DND-41 (cell line): Measurements from ENCODE around the gene PARP4.
"Not testable (repeated sequence)": the region's sequence is repeated elsewhere in the genome, so short reads cannot be mapped to it uniquely, and the experiment has no call there.

ENCODE experiments used
- ATAC-seq: fragments of 200-7000 bp; cut with Tn5 transposase; 3 replicates; pipeline ENCODE4 v1.9.1; 2021; ENCODE audit warnings: low read depth; ENCODE audit not compliant: insufficient read depth
- DNase-seq: peaks from one replicate; pipeline ENCODE4 v3.0.0-alpha.2; 2020
- H2AFZ ChIP-seq: 2 replicates; pipeline ENCODE4 v1.6.0; 2012; ENCODE audit warnings: low read depth, low read length
- H3K27ac ChIP-seq: 2 replicates; pipeline ENCODE4 v1.5.1; 2012; ENCODE audit warnings: low read length, inconsistent platforms
- H3K27me3 ChIP-seq: fragments of 200-600 bp; sonication (generic); 2 replicates; pipeline ENCODE4 v1.6.0; 2012; ENCODE audit warnings: low read length, mild to moderate bottlenecking, inconsistent platforms; ENCODE audit not compliant: insufficient read depth, poor library complexity
- H3K36me3 ChIP-seq: 2 replicates; pipeline ENCODE4 v1.5.1; 2012; ENCODE audit warnings: low read length, inconsistent platforms; ENCODE audit not compliant: insufficient read depth
- H3K4me1 ChIP-seq: 2 replicates; pipeline ENCODE4 v1.5.1; 2012; ENCODE audit warnings: mild to moderate bottlenecking, low read length; ENCODE audit not compliant: insufficient read depth
- H3K4me2 ChIP-seq: 2 replicates; pipeline ENCODE4 v1.6.0; 2012; ENCODE audit warnings: mild to moderate bottlenecking, moderate library complexity, low read length, inconsistent platforms; ENCODE audit not compliant: insufficient read depth
- H3K4me3 ChIP-seq, 2 experiments: fragments of 200-600 bp in 1 of 2; shearing (Covaris generic) in 1 of 2; 2 replicates each; pipeline ENCODE4 v1.5.1; 2012 to 2016; ENCODE audit warnings: inconsistent platforms in 2 of 2, low read length in 2 of 2, mild to moderate bottlenecking in 2 of 2, low read depth in 1 of 2, moderate library complexity in 1 of 2
- H3K79me2 ChIP-seq: 2 replicates; pipeline ENCODE4 v1.6.0; 2012; ENCODE audit warnings: low read length, inconsistent platforms; ENCODE audit not compliant: insufficient read depth
- H3K9ac ChIP-seq: 2 replicates; pipeline ENCODE4 v1.6.0; 2012; ENCODE audit warnings: low read depth, mild to moderate bottlenecking, inconsistent platforms, low read length, moderate library complexity
- H3K9me3 ChIP-seq: 2 replicates; pipeline ENCODE4 v1.5.1; 2012; ENCODE audit warnings: low read length, moderate library complexity, mild to moderate bottlenecking, inconsistent platforms; ENCODE audit not compliant: insufficient read depth, severe bottlenecking
- H4K20me1 ChIP-seq: 2 replicates; pipeline ENCODE4 v1.6.0; 2012; ENCODE audit warnings: low read length; ENCODE audit not compliant: insufficient read depth
- EZH2 ChIP-seq: IDR thresholded peaks from 3 replicates; pipeline ENCODE4 v1.6.1; 2012; ENCODE audit warnings: borderline replicate concordance, low read depth, mild to moderate bottlenecking, moderate library complexity, low read length, inconsistent platforms; ENCODE audit not compliant: severe bottlenecking
- TF ChIP-seq, protein P1 (sequence below): IDR thresholded peaks from 2 replicates; pipeline ENCODE4 v1.5.1; 2012; ENCODE audit warnings: borderline replicate concordance, low read length, moderate library complexity, mild to moderate bottlenecking; ENCODE audit not compliant: poor library complexity, severe bottlenecking; ENCODE audit errors: extremely low read depth

PARP4 gene

DNA sequence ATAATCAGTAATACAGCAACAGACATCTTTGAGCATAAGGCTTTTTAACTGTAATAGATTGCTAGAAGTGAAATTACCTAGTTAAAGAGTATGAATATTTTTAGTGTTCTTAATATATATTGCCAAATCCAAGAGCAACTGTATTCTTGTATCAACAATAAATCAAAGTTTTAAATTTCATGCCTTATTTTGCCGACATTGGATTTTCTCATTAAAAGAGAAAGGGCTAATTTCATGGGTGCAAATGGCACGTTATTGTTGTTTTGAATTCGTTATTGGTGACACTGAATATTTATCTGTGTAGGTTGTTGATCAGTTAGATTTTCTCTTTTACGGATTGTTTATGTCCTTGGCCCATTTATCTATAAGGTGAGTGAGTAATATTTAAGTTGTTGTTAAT, 106.1 kb downstream of the PARP4 start:
- Histone ChIP-seq H3K27ac (no peak overlapping the region), H3K27me3 (no peaks in the 10 kb centered on the region), H2AFZ (no peak overlapping the region), H3K4me2 (no peak overlapping the region), H3K9me3 (no peaks in the 10 kb centered on the region), H4K20me1 (no peaks in the 10 kb centered on the region), H3K79me2 (no peaks in the 10 kb centered on the region), H3K9ac (no peak overlapping the region), H3K4me3 (no peak overlapping the region), H3K36me3 (no peaks in the 10 kb centered on the region), H3K4me1 (no peaks in the 10 kb centered on the region)
- ATAC-seq (no peak), DNase-seq (no peak)
- TF ChIP-seq, protein P1, sequence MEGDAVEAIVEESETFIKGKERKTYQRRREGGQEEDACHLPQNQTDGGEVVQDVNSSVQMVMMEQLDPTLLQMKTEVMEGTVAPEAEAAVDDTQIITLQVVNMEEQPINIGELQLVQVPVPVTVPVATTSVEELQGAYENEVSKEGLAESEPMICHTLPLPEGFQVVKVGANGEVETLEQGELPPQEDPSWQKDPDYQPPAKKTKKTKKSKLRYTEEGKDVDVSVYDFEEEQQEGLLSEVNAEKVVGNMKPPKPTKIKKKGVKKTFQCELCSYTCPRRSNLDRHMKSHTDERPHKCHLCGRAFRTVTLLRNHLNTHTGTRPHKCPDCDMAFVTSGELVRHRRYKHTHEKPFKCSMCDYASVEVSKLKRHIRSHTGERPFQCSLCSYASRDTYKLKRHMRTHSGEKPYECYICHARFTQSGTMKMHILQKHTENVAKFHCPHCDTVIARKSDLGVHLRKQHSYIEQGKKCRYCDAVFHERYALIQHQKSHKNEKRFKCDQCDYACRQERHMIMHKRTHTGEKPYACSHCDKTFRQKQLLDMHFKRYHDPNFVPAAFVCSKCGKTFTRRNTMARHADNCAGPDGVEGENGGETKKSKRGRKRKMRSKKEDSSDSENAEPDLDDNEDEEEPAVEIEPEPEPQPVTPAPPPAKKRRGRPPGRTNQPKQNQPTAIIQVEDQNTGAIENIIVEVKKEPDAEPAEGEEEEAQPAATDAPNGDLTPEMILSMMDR = no peak
- no peak for TF ChIP-seq EZH2

DNA sequence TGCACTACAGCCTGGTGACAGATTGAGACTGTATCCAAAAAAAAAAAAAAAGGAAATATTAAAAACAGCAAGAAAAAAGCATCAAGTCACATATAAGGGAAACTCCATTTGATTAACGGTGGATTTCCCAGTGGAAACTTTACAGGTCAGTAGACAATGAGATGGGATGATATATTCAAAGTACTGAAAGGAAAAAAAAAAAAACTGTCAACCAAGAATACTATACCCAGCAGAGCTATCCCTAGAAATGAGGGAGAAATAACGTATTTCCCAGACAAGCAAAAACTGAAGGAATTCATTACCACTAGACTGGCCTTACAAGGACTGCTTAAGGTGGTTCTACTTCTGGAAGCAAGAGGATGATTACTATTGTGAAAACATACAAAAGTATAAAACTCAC, 115.8 kb downstream of the PARP4 start:
- no peaks in the 10 kb centered on the region for H4K20me1 ChIP-seq
- no peaks in the 10 kb centered on the region for H3K4me1 ChIP-seq
- no peak for TF ChIP-seq EZH2
- TF ChIP-seq, protein P1 = no peak
- H3K9me3 ChIP-seq = peaks cover 4% of the 10 kb centered on the region
- no peaks in the 10 kb centered on the region for H3K36me3 ChIP-seq
- no peak for ATAC-seq
- H3K27me3 ChIP-seq = no peaks in the 10 kb centered on the region
- H3K79me2 ChIP-seq = no peaks in the 10 kb centered on the region
- H3K4me2 ChIP-seq = no peak overlapping the region
- no peak overlapping the region for H3K9ac ChIP-seq
- H3K27ac ChIP-seq = no peak overlapping the region
- H3K4me3 ChIP-seq = no peak overlapping the region
- no peak for DNase-seq
- no peak overlapping the region for H2AFZ ChIP-seq

DNA sequence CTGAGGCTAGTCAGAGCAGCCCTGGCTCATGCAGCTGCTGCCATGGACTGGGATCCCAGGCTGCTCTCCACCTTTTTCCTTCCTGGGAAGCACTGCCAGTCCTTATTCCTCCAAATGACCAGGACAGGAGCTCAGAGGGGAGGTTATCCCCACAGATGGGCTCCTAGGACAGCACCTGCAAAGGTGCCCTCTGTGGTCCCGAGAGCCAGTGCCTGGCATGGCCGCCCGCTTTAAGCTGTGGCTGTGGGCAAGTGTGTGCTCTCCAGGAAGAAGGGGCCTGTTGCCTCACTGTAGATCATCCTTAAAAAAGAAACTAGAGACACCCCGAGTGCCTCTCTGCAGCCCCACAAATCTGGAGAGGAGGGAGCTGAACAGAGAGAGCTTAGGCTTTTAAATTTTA, 119.6 kb downstream of the PARP4 start:
- Histone ChIP-seq H3K79me2 (no peaks in the 10 kb centered on the region), H3K27ac (no peak overlapping the region), H3K4me2 (no peak overlapping the region), H4K20me1 (no peaks in the 10 kb centered on the region), H3K27me3 (no peaks in the 10 kb centered on the region), H2AFZ (no peak overlapping the region), H3K9me3 (peaks cover 4% of the 10 kb centered on the region), H3K4me1 (no peaks in the 10 kb centered on the region), H3K36me3 (no peaks in the 10 kb centered on the region), H3K9ac (no peak overlapping the region), H3K4me3 (no peak overlapping the region)
- DNase-seq = no peak
- TF ChIP-seq EZH2 = no peak
- TF ChIP-seq, protein P1 = no peak
- ATAC-seq = no peak

DNA sequence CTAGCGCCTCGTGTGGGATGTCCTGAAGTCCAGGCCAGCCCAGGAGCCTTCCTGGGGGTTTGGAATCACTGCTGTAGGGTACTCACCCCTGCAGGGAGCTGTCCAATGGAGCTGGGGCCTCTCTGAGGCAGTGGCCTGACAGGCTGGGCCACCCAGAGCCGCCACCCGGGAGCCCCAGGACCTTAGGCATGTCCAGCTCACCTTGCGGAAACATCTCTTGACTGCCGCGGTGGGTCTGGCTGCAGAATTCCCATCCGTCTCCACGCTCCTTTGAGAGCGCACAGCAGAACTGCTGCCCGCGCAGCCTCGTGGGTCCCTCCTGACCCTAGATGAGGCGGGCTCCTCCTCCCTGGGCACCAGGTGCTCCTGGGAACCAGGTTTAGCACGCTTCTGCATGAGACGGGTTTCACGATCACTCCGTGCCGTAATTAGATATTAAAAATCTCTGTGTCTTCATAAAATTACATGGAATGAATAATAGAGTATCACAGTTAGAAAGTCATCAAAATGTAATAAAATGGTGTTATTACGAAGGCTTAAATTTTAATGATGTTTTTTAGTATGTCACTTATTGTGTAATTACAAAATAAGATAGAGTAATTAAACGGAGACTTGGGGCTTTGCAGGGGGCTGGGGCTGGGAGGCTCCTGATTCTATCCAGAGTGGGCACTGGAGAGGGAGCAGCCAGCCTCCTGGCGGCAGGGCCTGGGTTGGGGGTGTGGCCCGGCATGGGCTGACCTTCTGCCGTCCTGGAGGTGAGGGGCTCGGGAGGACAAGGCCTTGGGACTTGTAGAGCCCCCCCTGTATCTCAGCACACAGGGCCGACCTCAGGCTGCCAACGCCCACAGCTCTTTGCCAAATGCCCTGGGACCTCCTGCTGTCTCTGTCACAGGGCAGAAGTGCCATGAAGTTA, 120.6 kb downstream of the PARP4 start:
- not testable (repeated sequence) for H2AFZ ChIP-seq, H3K79me2 ChIP-seq, H3K9me3 ChIP-seq, H3K4me1 ChIP-seq, H3K9ac ChIP-seq, H3K4me2 ChIP-seq, H3K27ac ChIP-seq, DNase-seq, H3K27me3 ChIP-seq, H3K4me3 ChIP-seq, H4K20me1 ChIP-seq, ATAC-seq, H3K36me3 ChIP-seq

DNA sequence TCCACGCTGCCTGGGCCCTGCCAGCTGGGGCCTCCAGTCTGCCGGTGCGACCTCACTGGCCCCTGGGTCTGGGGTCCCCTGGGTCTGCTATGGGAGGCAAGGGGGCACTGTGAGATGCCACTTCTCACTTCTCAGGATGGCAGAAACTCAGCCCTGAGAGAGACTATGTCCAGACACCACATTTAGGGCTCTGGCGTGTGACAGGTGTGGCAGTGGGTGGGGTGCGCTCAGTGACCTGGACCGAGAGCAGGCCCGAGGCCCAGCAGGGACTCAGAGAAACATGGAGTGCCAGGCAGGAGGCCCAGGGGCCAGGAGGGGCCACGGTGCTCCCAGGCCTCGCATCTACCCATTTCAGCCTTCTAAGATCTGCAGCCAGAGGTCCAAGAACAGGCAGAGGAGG, 121.8 kb downstream of the PARP4 start:
- not testable (repeated sequence) for ATAC-seq, H4K20me1 ChIP-seq, H3K9ac ChIP-seq, H3K4me1 ChIP-seq, H3K9me3 ChIP-seq, H3K79me2 ChIP-seq, H3K27me3 ChIP-seq, DNase-seq, H3K4me3 ChIP-seq, H2AFZ ChIP-seq, H3K27ac ChIP-seq, H3K36me3 ChIP-seq, H3K4me2 ChIP-seq
